GM13977 (cell line): ENCODE results near the gene NBR1.
"Not testable (repeated sequence)": the region's sequence is repeated elsewhere in the genome, so short reads cannot be mapped to it uniquely, and the experiment has no call there.

Source experiments
- DNase-seq: peaks from one replicate; pipeline ENCODE4 v3.0.0; 2012; ENCODE audit warnings: low spot score
- CTCF ChIP-seq: IDR thresholded peaks from 2 replicates; pipeline ENCODE4 v1.5.1; 2012; ENCODE audit warnings: mild to moderate bottlenecking, control low read depth; ENCODE audit not compliant: insufficient read depth; ENCODE audit errors: extremely low read depth, missing control alignments
- in situ Hi-C: fragments of 300-500 bp; cut with MboI; formaldehyde crosslinking; loops from one replicate; pipeline ENCODE4 v1.12.0; 2022; ENCODE audit warnings: low sequenced_read_pairs, low pct_unique_long_range_greater_than_20kb, mixed read lengths, inconsistent platforms; ENCODE audit not compliant: unreplicated experiment

NBR1 gene

GRCh38 chr17:43170766-43171585 lies at the start of gene NBR1:
Gene NBR1, plus strand, starts transcription at chr17:43171214. Its CDS starts 4,586 bp downstream, at chr17:43175800.
- DNase-seq: peak; percentile 94
- peak; percentile 35 for TF ChIP-seq CTCF
- in situ Hi-C loops: no loop called here

GRCh38 chr17:43125133-43125966 lies 45.7 kb upstream of the NBR1 start, which contains the start of gene BRCA1:
Gene BRCA1, minus strand, starts transcription at chr17:43125364. Its CDS starts 1,268 bp downstream, at chr17:43124096.
- DNase-seq: peak; percentile 99
- in situ Hi-C loops: no loop called here
- no peak for TF ChIP-seq CTCF

DNA sequence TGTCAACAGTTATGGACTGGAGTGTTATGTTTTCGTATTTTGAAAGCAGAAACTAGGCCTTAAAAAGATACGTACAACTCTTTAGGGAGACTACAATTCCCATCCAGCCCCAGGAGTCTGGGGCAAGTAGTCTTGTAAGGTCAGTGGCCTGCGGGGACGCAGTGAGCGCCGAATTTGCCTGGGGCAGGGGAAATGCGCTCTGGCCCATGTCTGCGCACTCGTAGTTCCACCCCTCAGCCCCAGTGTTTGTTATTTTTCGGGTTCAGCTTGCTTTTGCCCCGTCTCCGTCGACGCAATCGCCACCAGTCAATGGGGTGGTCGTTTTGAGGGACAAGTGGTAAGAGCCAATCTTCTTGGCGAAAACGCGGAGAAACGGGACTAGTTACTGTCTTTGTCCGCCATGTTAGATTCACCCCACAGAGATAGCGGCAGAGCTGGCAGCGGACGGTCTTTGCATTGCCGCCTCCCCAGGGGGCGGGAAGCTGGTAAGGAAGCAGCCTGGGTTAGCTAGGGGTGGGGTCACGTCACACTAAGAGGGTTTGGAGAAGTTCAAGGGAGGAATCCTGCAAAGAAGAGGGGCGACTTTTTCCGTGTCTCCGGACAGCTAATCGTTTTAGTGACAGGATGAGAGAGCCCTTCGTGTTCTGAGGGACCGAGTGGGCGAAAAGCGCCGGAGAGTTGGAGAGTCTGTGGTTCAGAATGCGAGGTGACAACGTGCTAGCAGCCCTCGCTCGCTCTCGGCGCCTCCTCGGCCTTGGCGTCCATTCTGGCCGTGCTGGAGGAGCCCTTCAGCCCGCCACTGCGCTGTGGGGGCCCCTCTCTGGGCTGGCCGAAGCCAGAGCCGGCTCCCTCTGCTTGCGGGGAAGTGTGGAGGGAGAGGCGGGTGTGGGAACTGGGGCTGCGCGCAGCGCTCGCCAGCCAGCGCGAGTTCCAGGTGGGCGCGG lies 44.8 kb upstream of the NBR1 start:
- peak; percentile 26 for DNase-seq
- TF ChIP-seq CTCF: no peak
- in situ Hi-C loops: no loop called here

DNA sequence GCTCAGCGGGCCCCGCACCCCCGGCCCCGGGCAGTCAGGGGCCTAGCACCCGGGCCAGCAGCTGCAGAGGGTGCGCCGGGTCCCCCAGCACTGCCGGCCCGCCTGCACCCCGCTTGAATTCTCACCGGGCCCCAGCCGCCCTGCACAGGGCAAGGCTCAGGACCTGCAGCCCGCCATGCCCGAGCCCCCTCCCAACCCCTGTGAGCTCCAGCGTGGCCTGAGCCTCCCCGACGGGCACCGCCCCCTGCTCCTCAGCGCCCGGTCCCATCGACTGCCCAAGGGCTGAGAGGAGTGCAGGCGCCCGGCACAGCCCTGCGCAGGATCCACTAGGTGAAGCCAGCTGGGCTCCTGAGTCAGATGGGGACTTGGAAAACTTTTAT lies 44.1 kb upstream of the NBR1 start:
- in situ Hi-C loops: no loop called here
- DNase-seq: no peak
- TF ChIP-seq CTCF: no peak

GRCh38 chr17:43127333-43127876 lies 43.6 kb upstream of the NBR1 start:
- in situ Hi-C loops, DNase-seq: not testable (repeated sequence)

DNA sequence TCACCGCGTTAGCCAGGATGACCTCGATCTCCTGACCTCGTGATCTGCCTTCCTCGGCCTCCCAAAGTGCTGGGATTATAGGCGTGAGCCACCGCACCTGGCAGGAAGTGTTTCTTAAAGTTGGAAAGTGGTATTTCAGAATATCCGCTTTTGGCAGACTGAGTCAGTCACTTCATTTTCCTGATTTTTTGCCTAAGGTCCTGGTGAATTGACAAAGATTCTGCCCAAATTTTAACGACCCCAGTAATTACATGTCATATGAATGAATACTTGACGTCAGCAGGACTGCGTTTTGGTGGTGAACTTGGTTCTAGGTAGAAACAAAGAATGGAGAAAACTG lies 41.4 kb upstream of the NBR1 start:
- no peak for DNase-seq
- in situ Hi-C loops: no loop called here
- no peak for TF ChIP-seq CTCF
